ENCODE data around the gene AGTRAP.
A peak's percentile ranks its signal among the peaks of the same experiment; 100 is the strongest.

DNA sequence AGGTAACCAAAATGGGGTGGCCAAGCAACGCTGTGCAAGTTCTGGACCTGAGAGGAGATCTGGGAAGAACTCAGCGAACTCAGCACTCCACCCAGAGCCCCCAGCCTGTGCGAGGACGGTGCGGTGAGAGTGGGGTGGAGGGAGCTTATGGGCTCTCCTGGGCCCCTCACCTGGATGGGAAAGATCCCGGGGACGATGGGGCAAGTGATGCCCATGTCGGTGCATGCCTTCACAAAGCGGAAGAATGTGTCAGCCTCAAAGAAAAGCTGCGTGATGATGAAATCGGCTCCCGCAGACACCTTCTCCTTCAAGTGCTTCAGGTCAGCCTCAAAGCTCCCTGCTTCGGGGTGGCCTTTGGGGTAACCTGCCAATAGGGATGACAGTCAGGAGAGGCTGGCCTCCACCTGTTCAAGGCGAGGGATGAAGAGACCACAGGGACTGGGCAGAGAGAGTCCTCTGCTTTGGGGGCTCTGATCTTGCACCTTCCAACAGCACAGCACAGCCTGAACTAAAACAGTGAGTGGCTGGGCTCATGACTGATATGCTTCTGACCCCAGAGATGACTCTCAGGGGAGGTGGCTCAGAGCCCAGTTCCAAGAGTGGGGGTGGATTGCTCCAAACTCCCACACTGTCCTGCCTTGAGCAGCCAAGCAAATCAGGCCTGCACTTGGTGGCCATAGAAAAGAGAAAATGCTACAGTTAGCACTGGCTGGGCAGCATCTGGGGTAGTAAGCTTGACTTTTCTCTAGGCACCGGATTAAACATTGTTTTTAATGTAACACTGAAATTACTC, 60.3 kb downstream of the AGTRAP start:
- TF ChIP-seq, protein P1, sequence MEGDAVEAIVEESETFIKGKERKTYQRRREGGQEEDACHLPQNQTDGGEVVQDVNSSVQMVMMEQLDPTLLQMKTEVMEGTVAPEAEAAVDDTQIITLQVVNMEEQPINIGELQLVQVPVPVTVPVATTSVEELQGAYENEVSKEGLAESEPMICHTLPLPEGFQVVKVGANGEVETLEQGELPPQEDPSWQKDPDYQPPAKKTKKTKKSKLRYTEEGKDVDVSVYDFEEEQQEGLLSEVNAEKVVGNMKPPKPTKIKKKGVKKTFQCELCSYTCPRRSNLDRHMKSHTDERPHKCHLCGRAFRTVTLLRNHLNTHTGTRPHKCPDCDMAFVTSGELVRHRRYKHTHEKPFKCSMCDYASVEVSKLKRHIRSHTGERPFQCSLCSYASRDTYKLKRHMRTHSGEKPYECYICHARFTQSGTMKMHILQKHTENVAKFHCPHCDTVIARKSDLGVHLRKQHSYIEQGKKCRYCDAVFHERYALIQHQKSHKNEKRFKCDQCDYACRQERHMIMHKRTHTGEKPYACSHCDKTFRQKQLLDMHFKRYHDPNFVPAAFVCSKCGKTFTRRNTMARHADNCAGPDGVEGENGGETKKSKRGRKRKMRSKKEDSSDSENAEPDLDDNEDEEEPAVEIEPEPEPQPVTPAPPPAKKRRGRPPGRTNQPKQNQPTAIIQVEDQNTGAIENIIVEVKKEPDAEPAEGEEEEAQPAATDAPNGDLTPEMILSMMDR (conservative IDR thresholded peaks at IDR 0.05; ENCODE audit: low read depth, low read length), result no peak
- TF ChIP-seq RAD21 (IDR thresholded peaks at IDR 0.05; ENCODE audit: low read length) (no peak), CHD1 (IDR thresholded peaks at IDR 0.05; ENCODE audit: low read depth, low read length) (no peak), POLR2A (IDR thresholded peaks at IDR 0.05; ENCODE audit: low read depth, low read length) (no peak), RCOR1 (IDR thresholded peaks at IDR 0.05; ENCODE audit: insufficient replicate concordance, low read length) (no peak), CEBPB (IDR thresholded peaks at IDR 0.05; ENCODE audit: low read depth, low read length) (peak; percentile 23; the same call in 1 of the 2 replicates), MAFK (IDR thresholded peaks at IDR 0.05; ENCODE audit: low read depth, low read length) (no peak), FOS (IDR thresholded peaks at IDR 0.05; ENCODE audit: low read depth, low read length) (no peak), SMC3 (IDR thresholded peaks at IDR 0.05; ENCODE audit: low read depth, low read length) (no peak)
- TF ChIP-seq, protein P2, sequence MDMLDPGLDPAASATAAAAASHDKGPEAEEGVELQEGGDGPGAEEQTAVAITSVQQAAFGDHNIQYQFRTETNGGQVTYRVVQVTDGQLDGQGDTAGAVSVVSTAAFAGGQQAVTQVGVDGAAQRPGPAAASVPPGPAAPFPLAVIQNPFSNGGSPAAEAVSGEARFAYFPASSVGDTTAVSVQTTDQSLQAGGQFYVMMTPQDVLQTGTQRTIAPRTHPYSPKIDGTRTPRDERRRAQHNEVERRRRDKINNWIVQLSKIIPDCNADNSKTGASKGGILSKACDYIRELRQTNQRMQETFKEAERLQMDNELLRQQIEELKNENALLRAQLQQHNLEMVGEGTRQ (IDR thresholded peaks at IDR 0.05; ENCODE audit: low read depth, low read length), result no peak

Measured in IMR-90 (cell line).